ENCODE data around the gene SLC16A4. TPM values are rescaled to one million over a fixed set of nuclear protein-coding genes. Genes with fewer than 3 reads are reported as not detected.
"Not testable (repeated sequence)": the region's sequence is repeated elsewhere in the genome, so short reads cannot be mapped to it uniquely, and the experiment has no call there.

SLC16A4 gene
- total RNA-seq, 2 experiments from 2014 or later: not detected

DNA sequence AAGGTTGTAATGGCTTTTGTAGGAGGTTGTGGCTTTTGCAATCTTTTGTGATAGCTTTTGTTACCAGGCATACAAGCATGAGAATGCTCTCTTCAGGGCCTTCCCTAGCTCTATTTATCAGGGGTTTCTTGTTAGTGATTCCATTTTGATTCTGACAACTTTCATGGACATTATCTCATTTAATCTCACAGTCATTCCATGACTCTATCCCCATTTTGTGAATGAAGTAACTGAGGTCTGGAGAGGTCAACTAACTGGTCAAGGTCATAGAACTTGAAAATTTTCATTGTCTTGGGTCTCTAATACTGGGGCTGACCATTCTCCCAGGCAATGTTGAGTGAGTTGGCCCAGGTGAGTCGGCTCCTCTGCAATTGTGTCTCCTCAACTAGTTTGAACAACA, 27.9 kb upstream of the SLC16A4 start:
- ChIA-PET POLR2A (no interaction called here), CTCF (no interaction called here)
- intact Hi-C loops (cut with DNase I, micrococcal nuclease): loop anchor here in 1 of 2 experiments (10.0 kb wide), 1 partner anchor 366 kb away; no protein-coding TSS in a partner anchor
- TF ChIP-seq, protein P1, sequence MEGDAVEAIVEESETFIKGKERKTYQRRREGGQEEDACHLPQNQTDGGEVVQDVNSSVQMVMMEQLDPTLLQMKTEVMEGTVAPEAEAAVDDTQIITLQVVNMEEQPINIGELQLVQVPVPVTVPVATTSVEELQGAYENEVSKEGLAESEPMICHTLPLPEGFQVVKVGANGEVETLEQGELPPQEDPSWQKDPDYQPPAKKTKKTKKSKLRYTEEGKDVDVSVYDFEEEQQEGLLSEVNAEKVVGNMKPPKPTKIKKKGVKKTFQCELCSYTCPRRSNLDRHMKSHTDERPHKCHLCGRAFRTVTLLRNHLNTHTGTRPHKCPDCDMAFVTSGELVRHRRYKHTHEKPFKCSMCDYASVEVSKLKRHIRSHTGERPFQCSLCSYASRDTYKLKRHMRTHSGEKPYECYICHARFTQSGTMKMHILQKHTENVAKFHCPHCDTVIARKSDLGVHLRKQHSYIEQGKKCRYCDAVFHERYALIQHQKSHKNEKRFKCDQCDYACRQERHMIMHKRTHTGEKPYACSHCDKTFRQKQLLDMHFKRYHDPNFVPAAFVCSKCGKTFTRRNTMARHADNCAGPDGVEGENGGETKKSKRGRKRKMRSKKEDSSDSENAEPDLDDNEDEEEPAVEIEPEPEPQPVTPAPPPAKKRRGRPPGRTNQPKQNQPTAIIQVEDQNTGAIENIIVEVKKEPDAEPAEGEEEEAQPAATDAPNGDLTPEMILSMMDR (IDR thresholded peaks at IDR 0.05): no peak
- Mint-ChIP-seq H3K9me3 (no peaks in the 10 kb centered on the region), H3K4me1 (ENCODE audit: low read depth) (no peaks in the 10 kb centered on the region), H3K36me3 (ENCODE audit: low read depth) (no peaks in the 10 kb centered on the region), H3K27me3 (peaks cover 2% of the 10 kb centered on the region), H3K27ac (no peak overlapping the region), H3K4me3 (no peak overlapping the region)
- H3K4me3 ChIP-seq (ENCODE audit: low read length): no peak overlapping the region
- no peaks in the 10 kb centered on the region for H3K36me3 ChIP-seq (ENCODE audit: insufficient read depth, low read length)
- ATAC-seq (ENCODE audit: poor library complexity) (no peak), DNase-seq (no peak)
- no peaks in the 10 kb centered on the region for H3K4me1 ChIP-seq (ENCODE audit: insufficient read depth, low read length)
- no peaks in the 10 kb centered on the region for H3K9me3 ChIP-seq (ENCODE audit: control insufficient read depth in 1 of 2, insufficient read depth in 1 of 2, low read length in 2 of 2)
- H3K27ac ChIP-seq (ENCODE audit: low read depth in 1 of 2, low read length in 2 of 2): no peak overlapping the region
- no peaks in the 10 kb centered on the region for H3K27me3 ChIP-seq (ENCODE audit: control insufficient read depth in 1 of 2, insufficient read depth in 2 of 2, low read length in 2 of 2)

DNA sequence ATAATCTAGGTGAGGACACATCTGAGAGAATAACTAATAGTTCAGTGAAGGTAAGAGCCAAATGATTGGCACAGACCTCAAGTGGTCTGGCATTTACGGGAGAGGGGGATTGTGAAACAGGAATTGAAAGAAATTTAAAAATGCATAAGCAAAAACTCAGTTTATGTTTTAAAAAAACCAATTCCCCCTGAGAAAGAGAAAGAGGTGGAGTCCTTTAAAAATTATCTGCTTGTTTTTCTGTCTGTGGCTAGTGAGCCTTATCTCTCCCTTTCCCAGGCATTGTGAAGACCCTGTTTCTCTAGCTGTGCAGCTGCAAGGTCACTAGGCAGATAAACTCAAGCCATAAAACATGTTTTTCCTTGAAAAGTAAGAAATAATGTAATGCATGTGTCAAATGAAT, 22.2 kb upstream of the SLC16A4 start:
- not testable (repeated sequence) for H3K9me3 ChIP-seq (ENCODE audit: control insufficient read depth in 1 of 2, insufficient read depth in 1 of 2, low read length in 2 of 2); H3K4me3 ChIP-seq (ENCODE audit: low read length); H3K36me3 Mint-ChIP-seq (ENCODE audit: low read depth); H3K27ac ChIP-seq (ENCODE audit: low read depth in 1 of 2, low read length in 2 of 2); H3K27me3 ChIP-seq (ENCODE audit: control insufficient read depth in 1 of 2, insufficient read depth in 2 of 2, low read length in 2 of 2); H3K27ac Mint-ChIP-seq; ATAC-seq (ENCODE audit: poor library complexity); H3K27me3 Mint-ChIP-seq; H3K4me3 Mint-ChIP-seq; H3K36me3 ChIP-seq (ENCODE audit: insufficient read depth, low read length); DNase-seq; H3K9me3 Mint-ChIP-seq
- ChIA-PET CTCF (interaction anchor here (0.6 to 4.2 kb wide), 7 partner anchors 10 to 209 kb away, joined by 3 to 33 read pairs (median 4); partner anchors contain the start of gene RBM15), POLR2A (interaction anchor here (3.1 kb wide), 1 partner anchor 75 kb away, joined by 8 read pairs; no protein-coding TSS in a partner anchor)
- peaks cover 13% of the 10 kb centered on the region for H3K4me1 Mint-ChIP-seq (ENCODE audit: low read depth)
- peaks cover 12% of the 10 kb centered on the region for H3K4me1 ChIP-seq (ENCODE audit: insufficient read depth, low read length)
- intact Hi-C loops (cut with DNase I, micrococcal nuclease): loop anchor here (2.0 to 10.0 kb wide), 5 partner anchors 48 to 372 kb away; no protein-coding TSS in a partner anchor

DNA sequence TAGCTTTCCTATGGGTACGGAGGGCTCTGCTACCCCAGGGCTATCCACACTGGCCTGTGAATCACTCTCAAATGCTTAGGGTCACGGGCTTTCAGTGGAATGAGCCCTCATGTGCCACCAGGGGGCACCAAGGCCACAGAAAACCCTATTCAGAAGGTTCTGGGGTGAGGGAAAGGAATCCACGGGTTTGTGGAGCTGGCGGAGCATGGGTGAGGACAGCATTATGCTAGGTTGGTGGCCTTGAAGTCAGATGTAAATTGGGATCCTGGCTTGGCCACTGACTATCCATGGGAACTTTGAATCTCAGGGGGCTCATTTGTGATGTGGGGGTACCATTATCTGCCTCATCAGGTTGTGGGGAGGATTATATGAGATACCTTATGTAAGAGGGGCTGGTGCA, 21.8 kb upstream of the SLC16A4 start:
- Histone ChIP-seq H3K9me3 (ENCODE audit: control insufficient read depth in 1 of 2, insufficient read depth in 1 of 2, low read length in 2 of 2) (no peaks in the 10 kb centered on the region), H3K4me3 (ENCODE audit: low read length) (no peak overlapping the region), H3K27me3 (ENCODE audit: control insufficient read depth in 1 of 2, insufficient read depth in 2 of 2, low read length in 2 of 2) (no peaks in the 10 kb centered on the region), H3K36me3 (ENCODE audit: insufficient read depth, low read length) (no peaks in the 10 kb centered on the region), H3K4me1 (ENCODE audit: insufficient read depth, low read length) (peaks cover 15% of the 10 kb centered on the region), H3K27ac (ENCODE audit: low read depth in 1 of 2, low read length in 2 of 2) (no peak overlapping the region)
- peaks cover 18% of the 10 kb centered on the region for H3K4me1 Mint-ChIP-seq (ENCODE audit: low read depth)
- intact Hi-C loops (cut with DNase I, micrococcal nuclease): loop anchor here (1.0 to 10.0 kb wide), 6 partner anchors 48 to 372 kb away; no protein-coding TSS in a partner anchor
- H3K36me3 Mint-ChIP-seq (ENCODE audit: low read depth): peaks cover 4% of the 10 kb centered on the region
- H3K9me3 Mint-ChIP-seq: no peaks in the 10 kb centered on the region
- no peak overlapping the region for H3K27ac Mint-ChIP-seq
- no peak overlapping the region for H3K4me3 Mint-ChIP-seq
- no peaks in the 10 kb centered on the region for H3K27me3 Mint-ChIP-seq
- TF ChIP-seq, protein P1 (IDR thresholded peaks at IDR 0.05): peak; percentile 77
- ATAC-seq (ENCODE audit: poor library complexity) (peak; percentile 57), DNase-seq (peak; percentile 24 to 81 (median 52))
- ChIA-PET CTCF (interaction anchor here (0.6 to 4.2 kb wide), 7 partner anchors 10 to 216 kb away, joined by 3 to 33 read pairs (median 5); partner anchors contain the start of gene RBM15), POLR2A (interaction anchor here (3.1 kb wide), 1 partner anchor 74 kb away, joined by 8 read pairs; no protein-coding TSS in a partner anchor)
